KOPT-K1 (cell line): ENCODE results near the gene KRTAP2-4.

ENCODE experiments used
- H3K27ac ChIP-seq: fragments of 200-600 bp; sonication (generic); 2 replicates; pipeline ENCODE4 v1.5.1; 2016; ENCODE audit warnings: antibody characterized with exemption, mild to moderate bottlenecking, low read depth, low read length; ENCODE audit not compliant: poor library complexity, severe bottlenecking
- H3K36me3 ChIP-seq: fragments of 200-600 bp; sonication (generic); 2 replicates; pipeline ENCODE4 v1.5.1; 2017; ENCODE audit warnings: antibody characterized with exemption, mild to moderate bottlenecking, low read length, moderate library complexity; ENCODE audit not compliant: insufficient read depth
- H3K9me3 ChIP-seq: fragments of 200-600 bp; sonication (generic); 2 replicates; pipeline ENCODE4 v1.5.1; 2017; ENCODE audit warnings: antibody characterized with exemption, low read length, mild to moderate bottlenecking; ENCODE audit not compliant: insufficient read depth, poor library complexity, severe bottlenecking

Gene KRTAP2-4

GRCh38 chr17:41026715-41027471 is 38.8 kb downstream of the KRTAP2-4 start, which contains the start of gene KRTAP1-5:
Gene KRTAP1-5 (minus strand): TSS chr17:41027208. CDS start chr17:41027155, 53 bp downstream.
- Histone ChIP-seq H3K36me3 (no peaks in the 10 kb centered on the region), H3K9me3 (no peaks in the 10 kb centered on the region), H3K27ac (no peak within 1 kb of the TSS)

GRCh38 chr17:41024697-41025096 is 41.0 kb downstream of the KRTAP2-4 start:
- H3K9me3 ChIP-seq = no peaks in the 10 kb centered on the region
- no peak overlapping the region for H3K27ac ChIP-seq
- no peaks in the 10 kb centered on the region for H3K36me3 ChIP-seq

GRCh38 chr17:41020336-41020735 is 45.3 kb downstream of the KRTAP2-4 start:
- Histone ChIP-seq H3K9me3 (no peaks in the 10 kb centered on the region), H3K27ac (no peak overlapping the region), H3K36me3 (no peaks in the 10 kb centered on the region)

GRCh38 chr17:41019415-41019814 is 46.3 kb downstream of the KRTAP2-4 start:
- H3K36me3 ChIP-seq = no peaks in the 10 kb centered on the region
- no peaks in the 10 kb centered on the region for H3K9me3 ChIP-seq
- H3K27ac ChIP-seq = no peak overlapping the region

GRCh38 chr17:41018541-41018940 is 47.1 kb downstream of the KRTAP2-4 start:
- Histone ChIP-seq H3K27ac (no peak overlapping the region), H3K36me3 (no peaks in the 10 kb centered on the region)

GRCh38 chr17:41016578-41017215 is 49.0 kb downstream of the KRTAP2-4 start:
- Histone ChIP-seq H3K27ac (no peak overlapping the region), H3K36me3 (no peaks in the 10 kb centered on the region), H3K9me3 (no peaks in the 10 kb centered on the region)

More at GRCh38 chr17:41018541-41018940, 47.1 kb downstream of the KRTAP2-4 start:
- H3K9me3 ChIP-seq = no peaks in the 10 kb centered on the region

GRCh38 chr17:41015454-41015853 is 50.2 kb downstream of the KRTAP2-4 start:
- H3K9me3 ChIP-seq = no peaks in the 10 kb centered on the region
- no peaks in the 10 kb centered on the region for H3K36me3 ChIP-seq
- no peak overlapping the region for H3K27ac ChIP-seq
